NCI-H345 (cell line): ENCODE data around the gene PLS1.
"Not testable (repeated sequence)": the region's sequence is repeated elsewhere in the genome, so short reads cannot be mapped to it uniquely, and the experiment has no call there.

Experiments used
- DNase-seq: peaks from one replicate; lab custom pipeline; 2025; lab: John Stamatoyannopoulos, UW

PLS1 gene

GRCh38 chr3:142595951-142596725 is at the start of gene PLS1:
Gene PLS1, plus strand, starts transcription at chr3:142596393. Its CDS starts 67,845 bp downstream, at chr3:142664238.
- DNase-seq: peak; percentile 90

- DNase-seq: no peak
Observed at GRCh38 chr3:142549986-142550385, 46.2 kb upstream of the PLS1 start.

- not testable (repeated sequence) for DNase-seq
Observed at GRCh38 chr3:142552579-142552978, 43.6 kb upstream of the PLS1 start.

GRCh38 chr3:142553741-142554140 is 42.5 kb upstream of the PLS1 start:
- DNase-seq: no peak

GRCh38 chr3:142560118-142560517 is 36.1 kb upstream of the PLS1 start:
- DNase-seq: no peak

- no peak for DNase-seq
Observed at GRCh38 chr3:142563496-142563997, 32.6 kb upstream of the PLS1 start.

- DNase-seq: no peak
Observed at GRCh38 chr3:142566096-142566495, 30.1 kb upstream of the PLS1 start.

- DNase-seq: no peak
Observed at GRCh38 chr3:142568393-142569017, 27.7 kb upstream of the PLS1 start.

GRCh38 chr3:142569422-142569821 is 26.8 kb upstream of the PLS1 start:
- DNase-seq: not testable (repeated sequence)

- not testable (repeated sequence) for DNase-seq
Observed at GRCh38 chr3:142574223-142574622, 22.0 kb upstream of the PLS1 start.

GRCh38 chr3:142574665-142575064 is 21.5 kb upstream of the PLS1 start:
- DNase-seq: no peak

- DNase-seq: no peak
Observed at GRCh38 chr3:142576792-142577191, 19.4 kb upstream of the PLS1 start.

GRCh38 chr3:142577696-142578328 is 18.4 kb upstream of the PLS1 start:
- no peak for DNase-seq

- peak; percentile 92 for DNase-seq
Observed at GRCh38 chr3:142578329-142579223, 17.6 kb upstream of the PLS1 start, which contains the start of gene ATR. Gene ATR, minus strand, starts transcription at chr3:142578733. Its CDS starts 29 bp downstream, at chr3:142578704.

- DNase-seq: no peak
Observed at GRCh38 chr3:142580061-142580423, 16.2 kb upstream of the PLS1 start.

- not testable (repeated sequence) for DNase-seq
Observed at GRCh38 chr3:142581070-142581469, 15.1 kb upstream of the PLS1 start.

- DNase-seq: peak; percentile 58
Observed at GRCh38 chr3:142586803-142587406, 9.3 kb upstream of the PLS1 start.

- no peak for DNase-seq
Observed at GRCh38 chr3:142588703-142589102, 7.5 kb upstream of the PLS1 start.

- not testable (repeated sequence) for DNase-seq
Observed at GRCh38 chr3:142592268-142592667, 3.9 kb upstream of the PLS1 start.

GRCh38 chr3:142595141-142595540 is 1.1 kb upstream of the PLS1 start:
- DNase-seq: no peak

GRCh38 chr3:142595581-142595950 is 627 bp upstream of the PLS1 start:
- peak; percentile 12 for DNase-seq
